ENCODE data around the gene SLC38A9.

SLC38A9 gene

DNA sequence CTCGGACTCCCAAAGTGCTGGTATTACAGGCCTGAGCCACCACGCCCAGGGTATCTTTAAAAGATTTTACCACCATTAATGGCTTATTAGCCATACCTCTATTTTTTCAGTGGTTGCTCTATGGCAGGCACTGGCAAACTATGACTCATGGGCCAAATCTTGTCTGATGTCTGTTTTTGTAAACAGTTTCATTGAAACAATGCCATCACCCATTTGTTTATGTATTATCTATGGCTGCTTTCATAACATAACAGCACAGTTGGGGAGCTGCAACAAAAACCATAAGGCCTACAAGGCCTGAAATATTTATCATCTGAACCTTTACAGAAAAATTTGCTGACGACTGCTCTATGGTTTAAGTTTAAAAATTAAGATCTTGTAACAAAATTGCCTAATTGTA lies 66.8 kb downstream of the SLC38A9 start:
- DNase-seq: no peak

- no peak for DNase-seq
These were observed 73.7 kb downstream of the SLC38A9 start for GRCh38 chr5:55638455-55638854.

DNA sequence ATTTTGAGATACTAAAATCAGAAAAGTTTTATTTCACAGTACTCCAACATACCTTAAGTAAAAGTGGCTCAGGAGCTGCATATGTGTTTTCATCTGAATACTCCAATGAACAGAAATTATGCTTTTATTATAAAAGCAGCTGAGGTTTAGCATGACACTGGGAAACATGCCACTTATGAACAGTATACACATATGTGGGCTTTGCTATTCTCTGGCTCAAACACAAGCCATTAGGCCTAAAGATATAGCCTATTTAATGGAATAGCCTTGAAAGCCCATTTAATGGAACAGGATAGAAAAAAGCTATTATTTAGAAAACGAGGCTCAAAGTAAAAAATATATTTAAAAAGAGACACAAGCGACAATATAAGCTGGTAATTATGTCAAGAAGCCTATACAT lies 74.1 kb downstream of the SLC38A9 start:
- no peak for DNase-seq

- peak; percentile 83 to 90 for DNase-seq
These were observed 75.4 kb downstream of the SLC38A9 start for GRCh38 chr5:55636683-55637082.

DNA sequence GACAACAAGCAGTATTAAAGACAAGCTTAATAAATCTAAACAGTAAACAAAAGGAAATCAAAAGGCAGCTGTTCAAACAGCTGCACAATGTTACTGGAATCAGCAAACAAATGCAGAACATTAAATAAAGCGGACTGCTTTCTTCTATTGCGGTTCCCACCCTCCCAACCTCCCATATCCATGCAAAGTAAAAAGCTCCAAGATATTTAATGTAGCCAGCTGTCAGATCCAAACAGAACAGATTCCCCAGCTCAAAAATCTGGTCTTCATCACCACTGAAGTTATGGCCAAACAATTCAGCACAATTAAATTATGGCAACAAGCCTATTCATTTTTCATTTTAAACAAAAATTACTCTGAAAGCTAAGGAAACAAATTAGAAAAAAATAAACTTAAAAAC lies 75.9 kb downstream of the SLC38A9 start:
- DNase-seq: no peak

- no peak for DNase-seq
These were observed 77.3 kb downstream of the SLC38A9 start for GRCh38 chr5:55634866-55635265.

DNA sequence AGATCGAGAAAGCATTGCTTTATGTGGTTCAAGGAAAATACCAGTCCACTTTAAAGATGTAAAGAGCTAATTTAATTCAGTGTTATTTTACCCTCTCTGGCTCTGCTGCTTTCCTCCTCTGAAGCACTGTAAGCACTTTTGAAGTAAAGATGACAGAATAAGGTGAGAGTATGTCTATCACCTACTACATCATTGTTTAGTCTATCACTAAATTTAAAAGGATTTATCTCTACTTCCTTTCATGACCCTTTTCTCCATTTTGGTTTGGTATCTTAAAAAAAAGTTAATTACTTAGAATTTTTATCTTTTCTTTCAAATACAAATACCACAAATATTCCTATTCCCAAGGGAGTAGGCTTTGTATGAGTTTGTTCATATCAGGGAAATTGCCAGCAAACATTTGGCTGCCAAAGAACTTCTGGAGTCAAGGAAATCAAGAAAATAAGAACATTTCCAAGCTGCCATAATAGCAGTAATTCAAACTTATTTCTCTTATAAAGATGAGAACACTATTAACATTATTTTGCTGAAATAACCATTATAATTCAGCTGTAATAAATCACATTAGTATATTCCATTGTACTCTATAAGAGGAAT lies 77.8 kb downstream of the SLC38A9 start:
- DNase-seq: no peak

DNA sequence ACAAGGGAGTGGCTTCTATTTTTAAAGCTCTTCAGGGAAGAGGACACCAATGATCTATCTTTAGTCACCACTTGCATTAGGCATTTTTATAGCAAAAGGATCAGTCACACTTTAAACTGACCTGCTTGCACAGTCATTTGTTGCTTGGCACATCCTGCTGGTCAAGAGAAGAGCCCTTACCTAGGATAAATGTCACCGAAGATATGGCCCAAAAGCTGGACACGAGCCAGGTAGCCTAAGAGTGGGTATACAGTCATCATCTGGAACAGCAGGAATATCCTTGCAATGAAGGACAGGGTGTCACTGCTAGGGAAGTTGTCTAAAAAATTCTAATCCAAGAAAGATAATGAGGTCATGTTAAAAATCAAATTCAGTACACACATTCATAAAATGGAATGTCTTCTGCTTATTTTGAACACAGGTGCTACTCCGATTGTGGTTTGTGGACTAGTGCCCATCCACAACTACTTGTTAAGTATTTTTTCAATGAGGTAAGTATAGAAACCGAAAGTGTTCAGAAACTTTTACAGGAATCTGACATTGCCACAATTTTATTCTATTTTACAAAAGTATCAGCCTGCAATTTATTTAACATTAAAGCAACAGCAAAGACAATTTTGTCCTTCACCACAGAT lies 78.4 kb downstream of the SLC38A9 start:
- DNase-seq: no peak

- no peak for DNase-seq
These were observed 82.3 kb downstream of the SLC38A9 start for GRCh38 chr5:55629815-55630214.

GRCh38 chr5:55626790-55627189 lies 85.3 kb downstream of the SLC38A9 start:
- DNase-seq: peak in 1 of 2 donors; percentile 17

- no peak for DNase-seq
These were observed 86.2 kb downstream of the SLC38A9 start for GRCh38 chr5:55625913-55626312.

DNA sequence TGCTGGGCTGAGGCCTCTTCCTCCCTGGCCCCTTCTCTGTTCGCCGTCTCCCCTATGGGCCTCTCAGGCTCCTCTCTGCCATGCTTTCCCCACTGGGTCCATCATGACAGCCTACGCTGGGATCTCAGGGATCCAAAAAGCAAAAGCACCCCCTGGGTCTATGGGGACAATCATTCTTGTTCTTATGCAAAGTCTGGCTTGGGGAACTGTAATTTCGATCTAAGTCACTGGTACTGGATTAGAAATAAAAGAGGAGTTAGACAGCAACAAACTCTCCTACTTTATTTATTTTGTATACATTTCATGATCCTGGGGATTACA lies 86.6 kb downstream of the SLC38A9 start:
- DNase-seq: no peak

GRCh38 chr5:55624841-55625588 lies 87.1 kb downstream of the SLC38A9 start:
- no peak for DNase-seq

DNA sequence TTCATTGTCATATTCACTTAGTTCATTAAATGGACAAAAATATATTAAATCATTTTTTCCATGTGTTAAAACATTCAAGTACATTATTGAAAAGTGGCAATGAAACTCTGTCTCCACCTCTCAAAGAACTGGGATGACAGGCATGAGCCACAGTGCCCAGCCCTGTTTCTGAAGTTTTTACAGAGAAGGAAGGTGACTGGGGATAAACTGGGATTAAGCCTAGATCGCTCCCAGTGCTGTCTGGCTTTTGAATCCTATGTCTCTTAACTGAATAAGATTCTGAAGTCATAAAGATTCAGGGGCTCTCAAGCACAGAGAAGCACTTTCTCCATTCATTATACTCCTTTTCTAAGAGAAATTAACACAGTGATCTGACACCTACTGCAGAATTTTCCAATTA lies 88.3 kb downstream of the SLC38A9 start:
- no peak for DNase-seq

GRCh38 chr5:55622460-55622859 lies 89.7 kb downstream of the SLC38A9 start:
- DNase-seq: no peak

- peak in 1 of 2 donors; percentile 53 for DNase-seq
These were observed 90.9 kb downstream of the SLC38A9 start for GRCh38 chr5:55621229-55621628.

DNA sequence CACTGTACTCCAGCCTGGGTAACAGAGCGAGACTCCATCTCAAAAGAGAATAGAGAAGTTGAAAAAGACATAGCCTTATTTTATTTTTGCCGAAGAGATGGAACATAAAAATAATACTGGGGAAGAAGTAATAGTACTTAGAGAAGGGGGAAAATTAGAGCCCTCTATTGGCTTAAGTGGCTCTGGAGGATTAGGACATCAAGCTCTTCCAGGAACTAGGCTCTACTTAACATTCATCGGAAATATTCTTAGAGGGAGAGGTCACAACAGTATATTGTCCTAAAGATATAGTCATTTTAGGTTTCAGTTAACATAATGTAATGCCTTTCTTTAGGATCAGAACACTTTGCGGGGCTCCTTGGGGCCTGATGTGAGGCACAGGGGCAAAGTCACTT lies 91.4 kb downstream of the SLC38A9 start:
- peak in 1 of 2 donors; percentile 12 for DNase-seq

- DNase-seq: no peak
These were observed 91.9 kb downstream of the SLC38A9 start for GRCh38 chr5:55620009-55620765.

DNA sequence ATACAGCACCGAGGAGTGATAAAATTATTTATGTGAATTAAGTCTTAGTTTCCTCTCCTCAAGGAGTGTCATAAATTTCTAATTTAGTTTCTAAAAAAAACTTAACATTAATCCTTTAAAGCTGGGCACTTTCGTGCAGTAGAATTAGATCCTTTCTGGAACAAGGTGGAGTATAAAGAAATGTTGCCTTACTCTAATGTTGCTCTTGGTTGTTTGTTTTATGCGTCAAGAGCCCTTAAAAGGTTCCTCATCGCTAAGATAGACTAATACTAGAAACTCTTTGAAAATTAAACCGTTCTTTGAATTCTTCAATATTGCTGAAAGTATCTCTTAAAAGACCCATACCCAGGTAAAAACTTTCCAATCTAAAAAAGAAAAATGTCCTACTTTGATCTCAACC lies 93.8 kb downstream of the SLC38A9 start:
- no peak for DNase-seq

DNA sequence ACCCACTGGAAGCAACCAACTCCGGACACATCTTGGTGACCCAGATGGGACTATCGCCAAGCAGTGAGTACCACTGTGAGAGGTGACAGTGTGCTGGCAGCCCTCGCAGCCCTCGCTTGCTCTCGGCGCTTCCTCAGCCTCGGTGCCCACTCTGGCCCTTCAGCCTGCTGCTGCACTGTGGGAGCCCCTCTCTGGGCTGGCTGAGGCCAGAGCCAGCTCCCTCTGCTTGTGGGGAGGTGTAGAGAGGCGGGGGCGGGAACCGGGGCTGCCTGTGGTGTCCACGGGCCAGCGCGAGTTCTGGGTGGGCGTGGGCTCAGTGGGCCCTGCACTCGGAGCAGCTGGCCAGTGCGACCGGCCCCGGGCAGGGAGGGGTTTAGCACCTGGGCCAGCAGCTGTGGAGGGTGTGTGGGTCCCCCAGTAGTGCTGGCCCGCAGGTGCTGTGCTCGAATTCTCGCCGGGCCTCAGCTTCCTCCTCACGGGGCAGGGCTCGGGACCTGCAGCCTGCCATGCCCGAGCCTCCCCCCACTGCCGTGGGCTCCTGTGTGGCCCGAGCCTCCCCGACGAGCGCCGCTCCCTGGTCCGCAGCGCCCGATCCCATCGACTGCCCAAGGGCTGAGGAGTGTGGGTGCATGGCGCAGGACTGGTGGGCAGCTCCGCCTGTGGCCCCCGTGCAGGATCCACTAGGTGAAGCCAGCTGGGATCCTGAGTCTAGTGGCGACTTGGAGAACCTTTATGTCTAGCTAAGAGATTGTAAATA lies 98.8 kb downstream of the SLC38A9 start:
- DNase-seq: no peak

DNA sequence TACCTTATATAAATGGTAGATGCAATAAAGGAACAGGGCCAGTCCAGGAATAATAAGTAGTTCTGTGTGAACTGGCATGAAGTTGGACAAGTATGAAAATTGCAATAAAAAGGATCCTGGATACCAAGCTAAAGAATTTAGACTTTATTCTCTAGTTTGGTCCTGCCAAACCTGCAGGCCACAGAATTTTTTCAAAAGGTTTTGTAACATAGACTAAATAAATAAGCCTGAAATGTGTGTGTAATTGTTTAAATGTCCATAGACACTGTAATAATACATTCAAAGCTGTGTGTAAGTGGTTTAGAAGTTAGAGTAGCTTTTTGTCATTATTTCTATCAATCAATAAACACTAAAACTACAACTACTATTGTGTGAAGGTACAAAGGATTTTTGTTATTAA lies 101.6 kb downstream of the SLC38A9 start:
- no peak for DNase-seq

- no peak for DNase-seq
These were observed 102.7 kb downstream of the SLC38A9 start for GRCh38 chr5:55609413-55609812.
